Vagina (tissue), 2 donors: Measurements from ENCODE around the gene LIPG. TPM values are rescaled to one million over a fixed set of nuclear protein-coding genes. Genes with fewer than 3 reads are reported as not detected.

Experiments
- DNase-seq, 2 donors: peaks; one replicate each; pipeline ENCODE4 v3.0.0-alpha.2; 2017; ENCODE audit errors: extremely low spot score in 2 of 2
- H3K27ac ChIP-seq: fragments of 200-600 bp; sonication (generic); one replicate; pipeline ENCODE4 v1.5.1; 2019
- H3K27me3 ChIP-seq: fragments of 200-600 bp; sonication (generic); one replicate; pipeline ENCODE4 v1.5.1; 2019
- H3K36me3 ChIP-seq, 2 donors: fragments of 200-600 bp; sonication (generic); one replicate each; pipeline ENCODE4 v1.5.1; 2017 to 2019
- H3K4me1 ChIP-seq: fragments of 200-600 bp; sonication (generic); one replicate; pipeline ENCODE4 v1.5.1; 2019
- H3K4me3 ChIP-seq, 2 donors: fragments of 200-600 bp; sonication (generic); 1 replicate in 1 of 2; 2 replicates in 1 of 2; pipeline ENCODE4 v1.5.1; 2016 to 2019
- H3K9me3 ChIP-seq: fragments of 200-600 bp; sonication (generic); one replicate; pipeline ENCODE4 v1.5.1; 2019
- CTCF ChIP-seq, 3 experiments: fragments of 450-650 bp in 2 of 3; fragments of 200-600 bp in 1 of 3; sonication (generic) in 1 of 3; IDR thresholded peaks; one replicate each; pipeline ENCODE4 v1.5.1; 2017 to 2019; ENCODE audit warnings: antibody characterized with exemption in 3 of 3, mild to moderate bottlenecking in 2 of 3, moderate library complexity in 2 of 3
- POLR2A ChIP-seq, 2 donors: fragments of 450-650 bp; IDR thresholded peaks; one replicate each; pipeline ENCODE4 v1.6.1; 2017; ENCODE audit warnings: antibody characterized with exemption in 2 of 2, mild to moderate bottlenecking in 2 of 2, moderate library complexity in 2 of 2
- POLR2AphosphoS5 ChIP-seq, 2 donors: sonication (generic); formaldehyde crosslinking; IDR thresholded peaks; one replicate each; pipeline ENCODE4 v1.9.0; 2017; ENCODE audit warnings: antibody characterized with exemption in 2 of 2, mild to moderate bottlenecking in 2 of 2, low read depth in 1 of 2; ENCODE audit not compliant: insufficient read depth in 1 of 2
- intact Hi-C: fragments of 100-400 bp; cut with DNase I; formaldehyde crosslinking; loops from one replicate; pipeline ENCODE4 v1.15.1; 2023
- total RNA-seq: library from RNA; depleted of rRNA; stranded (reverse); fragments of >200 nt; gene quantifications from one replicate; pipeline ENCODE4 v1.2.3, GENCODE V29; 2016

Gene LIPG
- total RNA-seq, 1 donor from 2014 or later, result 1.7 TPM

- no peak for DNase-seq
- H3K36me3 ChIP-seq, result no peaks in the 10 kb centered on the region
- intact Hi-C loops, result no loop called here
- no peak overlapping the region for H3K4me3 ChIP-seq
- no peak for TF ChIP-seq POLR2AphosphoS5 (IDR thresholded peaks at IDR 0.05; ENCODE audit: insufficient read depth in 1 of 2, low read depth in 1 of 2)
- TF ChIP-seq POLR2A (IDR thresholded peaks at IDR 0.05), result no peak
- no peak for TF ChIP-seq CTCF (IDR thresholded peaks at IDR 0.05)
- no peaks in the 10 kb centered on the region for H3K9me3 ChIP-seq
- H3K27ac ChIP-seq, result no peak overlapping the region
- peaks cover 11% of the 10 kb centered on the region for H3K4me1 ChIP-seq
- H3K27me3 ChIP-seq, result no peaks in the 10 kb centered on the region
Measured at GRCh38 chr18:49645196-49645595, 83.3 kb downstream of the LIPG start.

DNA sequence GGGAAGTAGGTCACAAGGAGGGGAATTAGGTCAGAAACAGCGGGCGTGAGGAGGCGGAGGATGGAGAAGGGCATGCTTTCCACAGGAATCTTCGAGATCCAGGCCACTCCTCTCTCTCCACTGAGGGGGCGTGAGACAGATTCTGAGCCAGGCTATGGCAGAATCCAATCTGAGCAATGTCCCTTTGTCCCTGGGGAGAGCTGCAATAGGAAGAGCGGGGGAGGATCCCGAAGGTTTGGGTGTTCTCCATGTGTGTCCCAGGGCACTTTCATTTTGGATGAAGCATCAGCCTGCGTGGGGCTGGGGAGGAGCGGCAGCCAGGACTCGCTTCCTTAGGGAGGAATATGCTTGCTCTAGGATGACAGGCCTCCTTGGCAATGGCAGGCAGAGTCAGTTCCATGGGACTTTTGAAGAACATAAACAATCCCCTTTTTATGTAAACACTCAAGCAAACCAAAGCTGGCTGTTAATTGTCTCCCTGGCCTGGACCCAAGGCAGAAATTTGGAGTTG, 84.0 kb downstream of the LIPG start:
- intact Hi-C loops, result no loop called here
- H3K27ac ChIP-seq, result peak overlapping the region; percentile 69
- H3K9me3 ChIP-seq, result no peaks in the 10 kb centered on the region
- peak in 1 of 2 donors; percentile 55 for TF ChIP-seq POLR2AphosphoS5 (IDR thresholded peaks at IDR 0.05; ENCODE audit: insufficient read depth in 1 of 2, low read depth in 1 of 2)
- TF ChIP-seq CTCF (IDR thresholded peaks at IDR 0.05), result no peak
- TF ChIP-seq POLR2A (IDR thresholded peaks at IDR 0.05), result no peak
- DNase-seq, result peak in 1 of 2 donors; percentile 94
- no peaks in the 10 kb centered on the region for H3K27me3 ChIP-seq
- H3K4me3 ChIP-seq, result peak overlapping the region; percentile 13 to 19
- no peaks in the 10 kb centered on the region for H3K36me3 ChIP-seq
- peaks cover 10% of the 10 kb centered on the region for H3K4me1 ChIP-seq

- Histone ChIP-seq H3K4me1 (peaks cover 10% of the 10 kb centered on the region), H3K9me3 (no peaks in the 10 kb centered on the region), H3K4me3 (no peak overlapping the region), H3K27ac (peak overlapping the region; percentile 69), H3K27me3 (no peaks in the 10 kb centered on the region), H3K36me3 (no peaks in the 10 kb centered on the region)
- DNase-seq, result no peak
- intact Hi-C loops, result no loop called here
- no peak for TF ChIP-seq POLR2A (IDR thresholded peaks at IDR 0.05)
- no peak for TF ChIP-seq CTCF (IDR thresholded peaks at IDR 0.05)
- TF ChIP-seq POLR2AphosphoS5 (IDR thresholded peaks at IDR 0.05; ENCODE audit: insufficient read depth in 1 of 2, low read depth in 1 of 2), result no peak
Measured at GRCh38 chr18:49646873-49647272, 85.0 kb downstream of the LIPG start.

DNA sequence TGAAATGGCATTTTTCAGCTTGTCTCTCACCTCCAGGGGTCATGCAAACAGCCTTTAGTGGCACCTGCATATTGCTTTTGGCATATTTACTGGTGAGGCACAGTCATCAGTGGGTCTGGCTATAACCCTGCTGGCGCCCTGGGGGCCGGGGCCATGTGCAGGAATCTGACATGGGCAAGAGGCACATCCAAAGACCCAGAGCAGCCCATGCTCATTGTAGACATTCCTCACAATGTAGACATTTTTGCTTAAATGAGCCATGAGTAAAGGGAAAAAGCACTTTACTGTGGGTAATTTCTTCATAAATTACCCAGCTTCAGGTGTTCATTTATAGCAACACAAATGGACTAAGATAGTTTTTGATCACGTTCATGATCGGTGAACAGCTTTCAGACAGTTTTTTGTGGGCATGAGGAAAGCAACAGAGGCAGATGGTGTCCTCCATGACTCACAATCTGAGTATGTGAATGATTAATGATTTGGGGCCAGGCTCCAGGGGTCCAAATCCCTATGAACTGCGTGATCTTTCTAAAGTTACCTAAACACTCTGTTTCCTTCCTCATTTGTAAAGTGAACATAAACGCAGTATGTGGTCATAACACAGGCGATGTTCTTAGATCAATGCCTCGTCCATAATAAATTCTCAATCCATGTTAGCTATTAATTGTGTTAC, 85.8 kb downstream of the LIPG start:
- Histone ChIP-seq H3K4me1 (peaks cover 10% of the 10 kb centered on the region), H3K27me3 (no peaks in the 10 kb centered on the region), H3K27ac (no peak overlapping the region), H3K4me3 (no peak overlapping the region), H3K9me3 (no peaks in the 10 kb centered on the region), H3K36me3 (no peaks in the 10 kb centered on the region)
- TF ChIP-seq CTCF (IDR thresholded peaks at IDR 0.05) (no peak), POLR2A (IDR thresholded peaks at IDR 0.05) (no peak), POLR2AphosphoS5 (IDR thresholded peaks at IDR 0.05; ENCODE audit: insufficient read depth in 1 of 2, low read depth in 1 of 2) (no peak)
- intact Hi-C loops, result no loop called here
- no peak for DNase-seq

GRCh38 chr18:49648326-49648725, 86.5 kb downstream of the LIPG start:
- no peak overlapping the region for H3K27ac ChIP-seq
- no peaks in the 10 kb centered on the region for H3K9me3 ChIP-seq
- no peak overlapping the region for H3K4me3 ChIP-seq
- no peak for DNase-seq
- no peaks in the 10 kb centered on the region for H3K27me3 ChIP-seq
- TF ChIP-seq POLR2AphosphoS5 (IDR thresholded peaks at IDR 0.05; ENCODE audit: insufficient read depth in 1 of 2, low read depth in 1 of 2) (no peak), POLR2A (IDR thresholded peaks at IDR 0.05) (no peak), CTCF (IDR thresholded peaks at IDR 0.05) (no peak)
- intact Hi-C loops, result no loop called here
- H3K4me1 ChIP-seq, result peaks cover 10% of the 10 kb centered on the region
- no peaks in the 10 kb centered on the region for H3K36me3 ChIP-seq
